ENCODE data around the gene GAR1.

- peak; percentile 60 for TF ChIP-seq POLR2A (IDR thresholded peaks at IDR 0.05; ENCODE audit: borderline replicate concordance, extremely low read depth, insufficient read depth, insufficient read length)
- no peak for TF ChIP-seq ATF3 (IDR thresholded peaks at IDR 0.05)
- TF ChIP-seq, protein P1, sequence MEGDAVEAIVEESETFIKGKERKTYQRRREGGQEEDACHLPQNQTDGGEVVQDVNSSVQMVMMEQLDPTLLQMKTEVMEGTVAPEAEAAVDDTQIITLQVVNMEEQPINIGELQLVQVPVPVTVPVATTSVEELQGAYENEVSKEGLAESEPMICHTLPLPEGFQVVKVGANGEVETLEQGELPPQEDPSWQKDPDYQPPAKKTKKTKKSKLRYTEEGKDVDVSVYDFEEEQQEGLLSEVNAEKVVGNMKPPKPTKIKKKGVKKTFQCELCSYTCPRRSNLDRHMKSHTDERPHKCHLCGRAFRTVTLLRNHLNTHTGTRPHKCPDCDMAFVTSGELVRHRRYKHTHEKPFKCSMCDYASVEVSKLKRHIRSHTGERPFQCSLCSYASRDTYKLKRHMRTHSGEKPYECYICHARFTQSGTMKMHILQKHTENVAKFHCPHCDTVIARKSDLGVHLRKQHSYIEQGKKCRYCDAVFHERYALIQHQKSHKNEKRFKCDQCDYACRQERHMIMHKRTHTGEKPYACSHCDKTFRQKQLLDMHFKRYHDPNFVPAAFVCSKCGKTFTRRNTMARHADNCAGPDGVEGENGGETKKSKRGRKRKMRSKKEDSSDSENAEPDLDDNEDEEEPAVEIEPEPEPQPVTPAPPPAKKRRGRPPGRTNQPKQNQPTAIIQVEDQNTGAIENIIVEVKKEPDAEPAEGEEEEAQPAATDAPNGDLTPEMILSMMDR (IDR thresholded peaks at IDR 0.05 in 2 of 3, conservative IDR thresholded peaks at IDR 0.05 in 1 of 3; ENCODE audit: borderline replicate concordance in 1 of 3, insufficient read depth in 1 of 3, low read depth in 2 of 3, low read length in 2 of 3): no peak
- TF ChIP-seq ZNF274 (IDR thresholded peaks at IDR 0.05; ENCODE audit: low read depth, low read length): no peak
- no peak for TF ChIP-seq EZH2 (IDR thresholded peaks at IDR 0.05)
- no peak for TF ChIP-seq EGR1 (IDR thresholded peaks at IDR 0.05; ENCODE audit: low read depth)
- TF ChIP-seq, protein P2, sequence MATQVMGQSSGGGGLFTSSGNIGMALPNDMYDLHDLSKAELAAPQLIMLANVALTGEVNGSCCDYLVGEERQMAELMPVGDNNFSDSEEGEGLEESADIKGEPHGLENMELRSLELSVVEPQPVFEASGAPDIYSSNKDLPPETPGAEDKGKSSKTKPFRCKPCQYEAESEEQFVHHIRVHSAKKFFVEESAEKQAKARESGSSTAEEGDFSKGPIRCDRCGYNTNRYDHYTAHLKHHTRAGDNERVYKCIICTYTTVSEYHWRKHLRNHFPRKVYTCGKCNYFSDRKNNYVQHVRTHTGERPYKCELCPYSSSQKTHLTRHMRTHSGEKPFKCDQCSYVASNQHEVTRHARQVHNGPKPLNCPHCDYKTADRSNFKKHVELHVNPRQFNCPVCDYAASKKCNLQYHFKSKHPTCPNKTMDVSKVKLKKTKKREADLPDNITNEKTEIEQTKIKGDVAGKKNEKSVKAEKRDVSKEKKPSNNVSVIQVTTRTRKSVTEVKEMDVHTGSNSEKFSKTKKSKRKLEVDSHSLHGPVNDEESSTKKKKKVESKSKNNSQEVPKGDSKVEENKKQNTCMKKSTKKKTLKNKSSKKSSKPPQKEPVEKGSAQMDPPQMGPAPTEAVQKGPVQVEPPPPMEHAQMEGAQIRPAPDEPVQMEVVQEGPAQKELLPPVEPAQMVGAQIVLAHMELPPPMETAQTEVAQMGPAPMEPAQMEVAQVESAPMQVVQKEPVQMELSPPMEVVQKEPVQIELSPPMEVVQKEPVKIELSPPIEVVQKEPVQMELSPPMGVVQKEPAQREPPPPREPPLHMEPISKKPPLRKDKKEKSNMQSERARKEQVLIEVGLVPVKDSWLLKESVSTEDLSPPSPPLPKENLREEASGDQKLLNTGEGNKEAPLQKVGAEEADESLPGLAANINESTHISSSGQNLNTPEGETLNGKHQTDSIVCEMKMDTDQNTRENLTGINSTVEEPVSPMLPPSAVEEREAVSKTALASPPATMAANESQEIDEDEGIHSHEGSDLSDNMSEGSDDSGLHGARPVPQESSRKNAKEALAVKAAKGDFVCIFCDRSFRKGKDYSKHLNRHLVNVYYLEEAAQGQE (IDR thresholded peaks at IDR 0.05; ENCODE audit: low read depth): no peak
- no peak for TF ChIP-seq RAD21 (IDR thresholded peaks at IDR 0.05; ENCODE audit: low read depth)
Observed at GRCh38 chr4:109815151-109816081, at the start of gene GAR1.

Data from HCT116 (cell line).